ENCODE data around the gene TGM1. TPM values are rescaled to one million over a fixed set of nuclear protein-coding genes. Genes with fewer than 3 reads are reported as not detected.

TGM1 gene
- total and polyA plus RNA-seq, 10 of the 15 experiments (the other 5 are each of a cell fraction or from before 2014, with no cell fraction given): 0.05 to 5.9 (median 1.8) TPM

- BruUV-seq (replicated peaks): TSS peak; percentile 67
- in situ Hi-C loops (cut with MboI): no loop called here
- H3K36me3 ChIP-seq (ENCODE audit: control insufficient read depth in 2 of 2, insufficient read depth in 2 of 2, low read length in 1 of 2): peaks cover 3 to 18% of the 10 kb centered on the region in 2 experiments; a peak in 3 of 4 replicates
- FAIRE-seq (no peak), ATAC-seq (no peak), DNase-seq (ENCODE audit: low read depth, low spot score) (no peak)
- H3K9ac ChIP-seq (ENCODE audit: control insufficient read depth, insufficient read depth, low read length): no peak overlapping the region; the same call in 1 of the 2 replicates
- no peak overlapping the region; the same call in 1 of the 2 replicates for H3K27ac ChIP-seq (ENCODE audit: control insufficient read depth, insufficient read depth)
- H3K79me2 ChIP-seq (ENCODE audit: control insufficient read depth, insufficient read depth, low read length): peaks cover 12% of the 10 kb centered on the region
- H3K4me3 ChIP-seq: peak overlapping the region; percentile 88; the same call in 1 of the 2 replicates
- H2AFZ ChIP-seq (ENCODE audit: control insufficient read depth, low read depth, low read length): no peak overlapping the region
- H3K4me1 ChIP-seq (ENCODE audit: control insufficient read depth, insufficient read depth, low read length): peaks cover 21% of the 10 kb centered on the region
- 97% methylated on average over 14 of the region's 14 CpGs for WGBS (ENCODE audit: insufficient coverage, insufficient replicate concordance, low lambda C conversion rate, missing lambda C conversion rate)
- H3K4me2 ChIP-seq (ENCODE audit: control insufficient read depth, insufficient read depth): peak overlapping the region; percentile 35
- intact Hi-C loops (cut with micrococcal nuclease; ENCODE audit: unreplicated experiment): loop anchor here (2.0 kb wide), 1 partner anchor 53 kb away; the partner anchor contains the start of gene MDP1
- H3K9me3 ChIP-seq (replicated peaks; ENCODE audit: control insufficient read depth, insufficient read depth, low read length): no peaks in the 10 kb centered on the region
- SMC1A ChIA-PET (ENCODE audit: uncharacterized antibody, unreplicated experiment): interaction anchor here (0.8 to 8.9 kb wide), 11 partner anchors 10 to 156 kb away, joined by 3 to 141 read pairs (median 5); partner anchors contain the start of genes DCAF11, DHRS1, NOP9 and TINF2
- TF ChIP-seq RELA (IDR thresholded peaks at IDR 0.05; ENCODE audit: borderline replicate concordance, partially characterized antibody) (no peak), JUNB (IDR thresholded peaks at IDR 0.05) (no peak), RBBP5 (conservative IDR thresholded peaks at IDR 0.05) (no peak), ZBTB4 (CRISPR knock-in tag; IDR thresholded peaks at IDR 0.05) (no peak), PAX8 (IDR thresholded peaks at IDR 0.05) (no peak), KLF5 (IDR thresholded peaks at IDR 0.05; ENCODE audit: partially characterized antibody) (no peak), MEF2A (IDR thresholded peaks at IDR 0.05; ENCODE audit: insufficient read depth, low read depth, low read length) (no peak), E4F1 (IDR thresholded peaks at IDR 0.05; ENCODE audit: borderline replicate concordance, partially characterized antibody) (no peak), BRCA1 (IDR thresholded peaks at IDR 0.05; ENCODE audit: low read depth, low read length) (no peak), CEBPB (IDR thresholded peaks at IDR 0.05; ENCODE audit: borderline replicate concordance in 1 of 2, low read depth in 2 of 2, low read length in 2 of 2) (no peak), SMAD5 (IDR thresholded peaks at IDR 0.05; ENCODE audit: low read depth) (no peak), ELK1 (IDR thresholded peaks at IDR 0.05; ENCODE audit: low read depth, low read length) (no peak), HDAC6 (IDR thresholded peaks at IDR 0.05; ENCODE audit: unreplicated experiment) (no peak)
- POLR2A ChIA-PET: interaction anchor here (0.8 to 10.9 kb wide), 10 partner anchors 11 to 74 kb away, joined by 3 to 171 read pairs (median 4); partner anchors contain the start of genes DHRS1, MDP1, NOP9 and RIPK3
- no peaks in the 10 kb centered on the region for H4K20me1 ChIP-seq (ENCODE audit: control insufficient read depth, insufficient read depth)
- RAD21 ChIA-PET (ENCODE audit: unreplicated experiment): interaction anchor here (1.8 to 5.6 kb wide), 4 partner anchors 23 to 109 kb away, joined by 5 to 59 read pairs (median 39); partner anchors contain the start of genes IRF9 and TINF2
- CTCF ChIA-PET: interaction anchor here (1.0 to 17.1 kb wide), 12 partner anchors 8 to 161 kb away, joined by 3 to 269 read pairs (median 10); partner anchors contain the start of genes CBLN3, CIDEB, DHRS1 and IRF9
- no peaks in the 10 kb centered on the region for H3K27me3 ChIP-seq (replicated peaks in 1 of 2; ENCODE audit: control insufficient read depth in 2 of 2, insufficient read depth in 2 of 2, low read length in 1 of 2)
Observed at GRCh38 chr14:24269910-24270536, 7.0 kb upstream of the TGM1 start.
